Endothelial cell (in vitro differentiated cells): ENCODE results near the gene PRAC1. TPM values are rescaled to one million over a fixed set of nuclear protein-coding genes. Genes with fewer than 3 reads are reported as not detected.

Source experiments
- DNase-seq: peaks from one replicate; pipeline ENCODE4 v3.0.0; 2021; ENCODE audit warnings: low spot score
- H3K27ac Mint-ChIP-seq: one replicate; pipeline ENCODE4 v1.8.0; 2021; ENCODE audit warnings: mixed read lengths, inconsistent platforms; ENCODE audit not compliant: unreplicated experiment
- H3K27me3 Mint-ChIP-seq: one replicate; pipeline ENCODE4 v1.8.0; 2021; ENCODE audit warnings: mild to moderate bottlenecking, moderate library complexity, mixed read lengths, inconsistent platforms; ENCODE audit not compliant: unreplicated experiment
- H3K36me3 Mint-ChIP-seq: one replicate; pipeline ENCODE4 v1.8.0; 2021; ENCODE audit warnings: mild to moderate bottlenecking, low read depth, mixed read lengths, inconsistent platforms; ENCODE audit not compliant: unreplicated experiment
- H3K4me1 Mint-ChIP-seq: one replicate; pipeline ENCODE4 v1.8.0; 2021; ENCODE audit warnings: mild to moderate bottlenecking, mixed read lengths, inconsistent platforms; ENCODE audit not compliant: unreplicated experiment
- H3K4me3 Mint-ChIP-seq: one replicate; pipeline ENCODE4 v1.8.0; 2021; ENCODE audit warnings: mild to moderate bottlenecking, mixed read lengths, inconsistent platforms; ENCODE audit not compliant: unreplicated experiment
- H3K9me3 Mint-ChIP-seq: one replicate; pipeline ENCODE4 v1.8.0; 2021; ENCODE audit warnings: mixed read lengths, inconsistent platforms; ENCODE audit not compliant: unreplicated experiment
- total RNA-seq: library from RNA; stranded (reverse); fragmentation: NEBNext Ultra II Directional; extraction: Animal tissue kit (Norgen Biotek cat#: 25700); gene quantifications from one replicate; pipeline ENCODE4 v1.2.1, GENCODE V29; 2021; ENCODE audit not compliant: unreplicated experiment
- TF ChIP-seq, protein P1 (sequence below): fragments of 200-600 bp; sonication (generic); IDR thresholded peaks from one replicate; pipeline ENCODE4 v1.5.0; 2021; ENCODE audit warnings: antibody characterized with exemption; ENCODE audit not compliant: unreplicated experiment

PRAC1 gene
- total RNA-seq, 1 donor from 2014 or later = not detected

- no peak overlapping the region for H3K27ac Mint-ChIP-seq
- peaks cover 47% of the 10 kb centered on the region for H3K27me3 Mint-ChIP-seq
- no peaks in the 10 kb centered on the region for H3K36me3 Mint-ChIP-seq
- TF ChIP-seq, protein P1, sequence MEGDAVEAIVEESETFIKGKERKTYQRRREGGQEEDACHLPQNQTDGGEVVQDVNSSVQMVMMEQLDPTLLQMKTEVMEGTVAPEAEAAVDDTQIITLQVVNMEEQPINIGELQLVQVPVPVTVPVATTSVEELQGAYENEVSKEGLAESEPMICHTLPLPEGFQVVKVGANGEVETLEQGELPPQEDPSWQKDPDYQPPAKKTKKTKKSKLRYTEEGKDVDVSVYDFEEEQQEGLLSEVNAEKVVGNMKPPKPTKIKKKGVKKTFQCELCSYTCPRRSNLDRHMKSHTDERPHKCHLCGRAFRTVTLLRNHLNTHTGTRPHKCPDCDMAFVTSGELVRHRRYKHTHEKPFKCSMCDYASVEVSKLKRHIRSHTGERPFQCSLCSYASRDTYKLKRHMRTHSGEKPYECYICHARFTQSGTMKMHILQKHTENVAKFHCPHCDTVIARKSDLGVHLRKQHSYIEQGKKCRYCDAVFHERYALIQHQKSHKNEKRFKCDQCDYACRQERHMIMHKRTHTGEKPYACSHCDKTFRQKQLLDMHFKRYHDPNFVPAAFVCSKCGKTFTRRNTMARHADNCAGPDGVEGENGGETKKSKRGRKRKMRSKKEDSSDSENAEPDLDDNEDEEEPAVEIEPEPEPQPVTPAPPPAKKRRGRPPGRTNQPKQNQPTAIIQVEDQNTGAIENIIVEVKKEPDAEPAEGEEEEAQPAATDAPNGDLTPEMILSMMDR = no peak
- no peak overlapping the region for H3K4me3 Mint-ChIP-seq
- H3K9me3 Mint-ChIP-seq = no peaks in the 10 kb centered on the region
- H3K4me1 Mint-ChIP-seq = peaks cover 29% of the 10 kb centered on the region
- DNase-seq = no peak
Observed at GRCh38 chr17:48754500-48755261, 32.4 kb upstream of the PRAC1 start.

- no peaks in the 10 kb centered on the region for H3K9me3 Mint-ChIP-seq
- no peaks in the 10 kb centered on the region for H3K36me3 Mint-ChIP-seq
- H3K4me3 Mint-ChIP-seq = no peak overlapping the region
- H3K27me3 Mint-ChIP-seq = peaks cover 50% of the 10 kb centered on the region
- DNase-seq = no peak
- H3K27ac Mint-ChIP-seq = no peak overlapping the region
- TF ChIP-seq, protein P1 = no peak
- H3K4me1 Mint-ChIP-seq = peaks cover 29% of the 10 kb centered on the region
Observed at GRCh38 chr17:48753794-48754499, 31.6 kb upstream of the PRAC1 start.

DNA sequence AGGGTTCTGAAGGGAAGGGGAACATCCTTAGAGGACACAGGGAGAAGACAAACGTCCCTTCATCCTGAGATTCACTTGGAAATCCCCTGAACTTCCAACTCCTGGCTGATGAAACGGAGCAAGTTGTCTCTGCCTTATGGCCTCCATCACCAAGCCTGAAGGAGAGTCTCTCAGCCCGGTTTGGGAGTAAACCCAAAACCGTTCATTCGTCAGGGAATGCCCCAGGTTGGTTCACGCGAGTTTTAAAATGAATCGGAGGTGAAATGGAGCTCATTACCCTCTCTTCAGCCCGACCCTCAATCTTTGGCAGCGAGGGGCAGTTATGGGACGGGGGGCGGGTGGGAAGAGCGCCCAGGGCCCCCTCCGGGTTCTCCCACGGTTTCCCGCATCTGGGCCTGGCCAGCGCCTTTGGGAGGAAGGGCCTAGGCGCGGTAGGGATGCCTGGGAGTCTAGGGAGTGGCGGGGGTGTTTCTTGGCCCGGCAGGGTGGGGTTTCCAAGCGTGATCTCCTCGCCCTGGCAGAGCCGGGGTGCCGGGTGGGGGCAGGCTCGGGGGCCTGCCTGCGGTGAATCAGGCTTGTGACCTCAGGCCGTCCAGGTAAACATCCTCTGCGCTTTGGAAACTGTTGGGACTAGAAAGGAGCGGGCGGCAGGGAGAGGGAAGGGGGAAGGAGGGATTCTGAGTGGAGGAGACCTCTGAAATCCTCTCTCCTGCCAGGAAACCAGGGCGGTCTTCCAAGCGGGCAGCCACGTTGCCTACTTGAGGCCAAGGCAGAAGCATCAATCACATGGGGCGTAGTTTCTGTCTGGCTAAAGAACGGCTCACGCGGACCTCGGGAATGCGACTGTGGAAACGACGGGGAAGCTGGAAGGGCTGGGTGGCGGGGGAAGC, 30.3 kb upstream of the PRAC1 start:
- Mint-ChIP-seq H3K27ac (no peak overlapping the region), H3K4me3 (no peak overlapping the region), H3K9me3 (no peaks in the 10 kb centered on the region), H3K36me3 (no peaks in the 10 kb centered on the region), H3K4me1 (peaks cover 29% of the 10 kb centered on the region), H3K27me3 (peaks cover 50% of the 10 kb centered on the region)
- TF ChIP-seq, protein P1 = no peak
- DNase-seq = no peak

GRCh38 chr17:48751733-48752398, 29.5 kb upstream of the PRAC1 start:
- Mint-ChIP-seq H3K27me3 (peaks cover 45% of the 10 kb centered on the region), H3K4me3 (no peak overlapping the region), H3K36me3 (no peaks in the 10 kb centered on the region), H3K4me1 (peaks cover 25% of the 10 kb centered on the region), H3K27ac (no peak overlapping the region), H3K9me3 (no peaks in the 10 kb centered on the region)
- no peak for DNase-seq
- TF ChIP-seq, protein P1 = no peak
